NCI-H128 (cell line): ENCODE data around the gene STAU1.
"Not testable (repeated sequence)": the region's sequence is repeated elsewhere in the genome, so short reads cannot be mapped to it uniquely, and the experiment has no call there.

Experiments used
- DNase-seq: peaks from one replicate; lab custom pipeline; 2025; ENCODE audit not compliant: unreplicated experiment; lab: John Stamatoyannopoulos, UW

The STAU1 gene

GRCh38 chr20:49123982-49124381 lies 64.2 kb downstream of the STAU1 start:
- DNase-seq: no peak

GRCh38 chr20:49122920-49123319 lies 65.2 kb downstream of the STAU1 start:
- no peak for DNase-seq

- DNase-seq: no peak
Measured at GRCh38 chr20:49119988-49120387, 68.1 kb downstream of the STAU1 start.

GRCh38 chr20:49118307-49118706 lies 69.8 kb downstream of the STAU1 start:
- DNase-seq: no peak

GRCh38 chr20:49115564-49115963 lies 72.6 kb downstream of the STAU1 start:
- no peak for DNase-seq

- no peak for DNase-seq
Measured at GRCh38 chr20:49112596-49113274, 75.4 kb downstream of the STAU1 start.

GRCh38 chr20:49110767-49111694 lies 77.1 kb downstream of the STAU1 start:
- no peak for DNase-seq

- no peak for DNase-seq
Measured at GRCh38 chr20:49106328-49106727, 81.8 kb downstream of the STAU1 start.

- not testable (repeated sequence) for DNase-seq
Measured at GRCh38 chr20:49104979-49105547, 83.1 kb downstream of the STAU1 start.

GRCh38 chr20:49104365-49104648 lies 83.8 kb downstream of the STAU1 start:
- DNase-seq: no peak

- no peak for DNase-seq
Measured at GRCh38 chr20:49103647-49104364, 84.3 kb downstream of the STAU1 start.

- no peak for DNase-seq
Measured at GRCh38 chr20:49103019-49103418, 85.1 kb downstream of the STAU1 start.

- no peak for DNase-seq
Measured at GRCh38 chr20:49100972-49101371, 87.2 kb downstream of the STAU1 start.

GRCh38 chr20:49100292-49100691 lies 87.8 kb downstream of the STAU1 start:
- DNase-seq: not testable (repeated sequence)

GRCh38 chr20:49099011-49099410 lies 89.1 kb downstream of the STAU1 start:
- DNase-seq: no peak

- no peak for DNase-seq
Measured at GRCh38 chr20:49098136-49098535, 90.0 kb downstream of the STAU1 start.

- DNase-seq: no peak
Measured at GRCh38 chr20:49097159-49097558, 91.0 kb downstream of the STAU1 start.

GRCh38 chr20:49096203-49096730 lies 91.9 kb downstream of the STAU1 start:
- DNase-seq: no peak

GRCh38 chr20:49091762-49092161 lies 96.4 kb downstream of the STAU1 start:
- no peak for DNase-seq

GRCh38 chr20:49091104-49091503 lies 97.0 kb downstream of the STAU1 start:
- DNase-seq: no peak

GRCh38 chr20:49082295-49082694 lies 105.8 kb downstream of the STAU1 start:
- not testable (repeated sequence) for DNase-seq
